ENCODE data around the gene TENT5A.
"Not testable (repeated sequence)": the region's sequence is repeated elsewhere in the genome, so short reads cannot be mapped to it uniquely, and the experiment has no call there.

TENT5A gene

DNA sequence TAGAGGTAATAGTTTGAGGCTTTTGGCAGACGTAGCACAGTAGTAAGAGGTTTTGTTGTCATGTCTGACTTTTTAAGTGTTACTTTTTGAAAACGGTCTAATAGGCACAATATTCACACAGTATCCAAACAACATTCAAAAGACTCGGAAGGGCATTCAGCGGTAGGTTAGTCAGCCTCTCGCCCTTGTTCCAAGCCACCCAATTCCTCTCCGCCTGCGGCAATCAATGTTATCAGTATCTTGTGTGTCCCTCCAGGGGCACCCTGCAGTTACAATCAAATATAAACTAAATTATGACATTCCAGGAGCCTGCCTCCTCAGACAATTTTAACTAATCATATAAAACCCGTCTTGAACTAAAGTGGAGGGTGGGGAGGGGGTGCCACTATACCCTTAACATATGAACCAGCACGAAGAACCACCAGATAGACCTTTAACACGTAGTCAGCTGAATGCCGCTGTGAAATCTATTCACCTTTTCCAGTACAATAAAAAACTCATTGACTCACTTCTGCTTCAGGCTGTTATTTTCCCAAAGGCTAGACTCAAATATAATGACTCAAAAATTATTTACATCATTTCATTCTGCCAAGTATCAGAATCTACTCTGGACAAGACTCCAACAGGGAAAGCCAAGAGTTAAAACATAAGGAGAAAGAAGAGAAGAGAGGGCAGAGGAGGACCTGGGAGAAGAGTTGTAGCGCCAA lies 1.6 kb downstream of the TENT5A start:
- DNase-seq (ENCODE audit: low read depth): no peak

DNA sequence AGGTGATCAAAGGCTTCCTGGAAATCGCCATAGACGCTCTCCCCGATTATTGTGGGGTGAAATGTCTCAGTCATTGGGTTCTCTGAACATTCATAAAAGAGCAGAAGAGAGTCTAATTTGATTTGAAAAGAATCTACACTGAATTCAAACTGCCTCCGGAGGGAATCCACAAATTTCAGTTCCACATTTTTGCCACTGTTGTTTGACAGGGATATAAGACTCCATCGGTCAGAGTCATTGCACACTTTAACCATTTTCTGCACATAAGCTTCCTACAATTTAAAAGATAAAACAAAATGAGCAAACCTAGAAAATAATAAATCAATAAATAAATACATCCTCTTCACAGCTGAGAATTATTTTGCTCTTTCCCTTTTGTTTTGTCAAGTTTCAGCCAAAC lies 2.3 kb downstream of the TENT5A start:
- DNase-seq (ENCODE audit: low read depth): no peak

DNA sequence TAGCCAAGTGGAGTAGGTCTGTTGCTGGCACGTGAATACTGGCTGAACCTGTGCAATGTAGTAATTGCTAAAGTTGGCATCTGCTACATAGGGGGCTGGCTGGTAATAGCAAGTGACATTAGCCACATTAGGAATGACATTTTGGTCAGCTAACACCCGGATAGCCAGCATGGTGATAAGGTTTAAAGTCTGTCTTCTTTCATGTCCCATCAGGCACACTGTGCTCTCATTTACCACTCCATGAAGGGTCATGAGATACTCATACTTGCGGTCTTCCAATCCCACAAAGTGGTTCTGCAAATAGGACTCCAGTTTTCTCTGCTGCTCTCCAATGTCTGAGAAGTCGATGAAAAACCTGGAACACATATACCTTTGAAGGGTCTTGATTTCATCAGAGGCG lies 2.8 kb downstream of the TENT5A start:
- DNase-seq (ENCODE audit: low read depth): no peak

DNA sequence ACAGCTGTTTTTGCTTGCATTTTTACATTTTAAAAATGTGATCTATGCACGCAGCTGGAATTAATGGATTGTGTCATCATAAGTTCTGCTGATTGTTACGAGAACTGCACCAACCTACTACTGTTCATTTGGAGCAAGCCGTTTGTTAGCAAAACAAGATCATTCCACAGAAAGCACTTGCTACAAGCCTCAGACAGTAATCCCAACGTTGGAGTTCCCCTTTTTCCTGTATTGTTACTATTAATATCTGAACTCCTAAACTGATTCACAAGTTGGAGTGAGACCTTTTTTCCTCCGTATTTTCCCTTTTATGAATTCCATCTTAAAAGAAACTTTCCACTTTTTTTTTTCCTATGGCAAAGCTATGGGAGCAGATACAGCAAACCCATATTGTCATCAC lies 3.5 kb downstream of the TENT5A start:
- DNase-seq (ENCODE audit: low read depth): no peak

DNA sequence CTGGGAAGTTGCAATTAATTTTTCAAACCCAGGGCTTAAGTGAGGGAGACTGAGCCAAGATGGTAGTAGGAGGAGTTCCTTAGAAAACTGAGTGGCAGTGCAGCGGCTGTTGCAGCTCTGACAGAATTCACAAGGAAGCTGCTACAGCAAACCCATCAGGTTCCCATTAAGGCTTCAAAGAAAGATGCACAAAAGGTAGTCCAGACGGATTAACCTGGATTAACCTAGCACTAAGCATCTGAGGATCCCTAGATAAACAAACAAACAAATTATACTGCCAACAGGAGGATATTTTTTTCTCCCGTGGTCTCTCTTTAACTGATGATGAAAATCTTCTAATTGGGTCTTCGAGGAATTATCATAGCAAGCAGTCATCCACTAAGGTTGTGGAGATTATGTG lies 5.2 kb downstream of the TENT5A start:
- DNase-seq (ENCODE audit: low read depth): no peak

DNA sequence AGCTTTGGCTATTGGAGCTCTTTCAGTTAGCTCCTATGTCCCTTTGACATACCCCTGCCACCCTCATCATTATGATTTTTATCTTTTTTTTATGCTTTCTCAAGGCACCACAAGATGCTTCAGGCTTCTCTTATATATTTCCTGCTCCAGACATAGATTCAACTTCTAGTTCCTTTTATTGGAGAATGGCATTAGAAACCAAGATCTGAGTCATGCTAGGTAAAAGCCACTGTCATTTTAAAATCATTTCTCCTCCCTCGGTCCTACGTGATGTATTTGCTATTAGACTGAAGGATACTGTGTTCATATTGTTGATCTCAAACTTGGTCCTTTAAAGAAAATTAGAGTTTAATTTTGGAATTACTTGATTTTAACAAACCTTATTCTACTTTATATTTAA lies 8.3 kb downstream of the TENT5A start:
- no peak for DNase-seq (ENCODE audit: low read depth)

DNA sequence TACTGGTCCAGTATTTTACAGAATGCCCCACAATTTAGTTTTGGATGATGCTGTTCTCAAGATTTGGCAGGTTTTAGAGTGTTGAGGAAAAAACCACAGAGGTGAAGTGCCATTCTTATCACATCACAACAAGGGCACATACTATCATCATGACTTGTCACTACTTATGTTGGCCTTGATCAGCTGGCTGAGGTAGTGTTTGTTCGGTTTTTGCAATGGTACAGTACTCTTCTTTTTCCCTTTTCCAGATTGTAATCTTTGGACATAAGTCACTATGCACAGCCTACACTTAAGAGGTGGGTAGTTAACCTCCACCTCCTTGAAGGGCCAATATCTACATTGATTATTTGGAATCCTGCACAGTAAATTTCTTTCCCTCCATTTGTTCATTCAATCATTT lies 8.8 kb downstream of the TENT5A start:
- no peak for DNase-seq (ENCODE audit: low read depth)

DNA sequence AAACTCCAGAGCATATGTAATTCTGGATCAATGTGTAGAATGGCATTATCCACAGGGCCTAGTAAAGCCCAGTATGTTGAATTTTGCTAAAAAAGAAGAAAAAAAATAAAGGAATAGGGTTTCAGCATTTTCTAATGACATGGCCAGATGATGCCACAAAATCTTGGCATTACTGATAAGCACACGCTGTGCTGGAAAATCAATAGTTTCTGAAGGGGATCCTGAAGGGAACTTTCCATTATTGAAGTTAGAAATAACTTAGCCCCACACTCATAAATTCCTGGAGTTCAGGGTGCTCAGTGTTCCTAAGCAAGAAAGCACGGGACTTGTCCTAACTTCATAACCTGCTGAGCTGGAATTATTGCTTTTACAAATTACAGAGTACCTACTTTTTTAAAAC lies 10.8 kb downstream of the TENT5A start:
- no peak for DNase-seq (ENCODE audit: low read depth)

DNA sequence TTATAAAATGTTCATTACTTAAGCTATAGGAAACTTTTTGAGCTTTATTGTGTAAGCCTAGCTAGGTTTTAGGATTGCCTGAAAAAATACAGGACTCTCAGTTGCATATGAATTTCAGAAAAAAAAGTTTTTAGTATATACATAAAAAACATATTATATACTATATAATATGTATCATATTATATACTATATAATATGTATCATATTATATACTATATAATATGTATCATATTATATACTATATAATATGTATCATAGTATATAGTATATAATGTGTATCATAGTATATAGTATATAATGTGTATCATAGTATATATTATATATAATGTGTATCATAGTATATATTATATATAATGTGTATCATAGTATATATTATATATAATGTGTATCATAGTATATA lies 11.9 kb downstream of the TENT5A start:
- not testable (repeated sequence) for DNase-seq (ENCODE audit: low read depth)

DNA sequence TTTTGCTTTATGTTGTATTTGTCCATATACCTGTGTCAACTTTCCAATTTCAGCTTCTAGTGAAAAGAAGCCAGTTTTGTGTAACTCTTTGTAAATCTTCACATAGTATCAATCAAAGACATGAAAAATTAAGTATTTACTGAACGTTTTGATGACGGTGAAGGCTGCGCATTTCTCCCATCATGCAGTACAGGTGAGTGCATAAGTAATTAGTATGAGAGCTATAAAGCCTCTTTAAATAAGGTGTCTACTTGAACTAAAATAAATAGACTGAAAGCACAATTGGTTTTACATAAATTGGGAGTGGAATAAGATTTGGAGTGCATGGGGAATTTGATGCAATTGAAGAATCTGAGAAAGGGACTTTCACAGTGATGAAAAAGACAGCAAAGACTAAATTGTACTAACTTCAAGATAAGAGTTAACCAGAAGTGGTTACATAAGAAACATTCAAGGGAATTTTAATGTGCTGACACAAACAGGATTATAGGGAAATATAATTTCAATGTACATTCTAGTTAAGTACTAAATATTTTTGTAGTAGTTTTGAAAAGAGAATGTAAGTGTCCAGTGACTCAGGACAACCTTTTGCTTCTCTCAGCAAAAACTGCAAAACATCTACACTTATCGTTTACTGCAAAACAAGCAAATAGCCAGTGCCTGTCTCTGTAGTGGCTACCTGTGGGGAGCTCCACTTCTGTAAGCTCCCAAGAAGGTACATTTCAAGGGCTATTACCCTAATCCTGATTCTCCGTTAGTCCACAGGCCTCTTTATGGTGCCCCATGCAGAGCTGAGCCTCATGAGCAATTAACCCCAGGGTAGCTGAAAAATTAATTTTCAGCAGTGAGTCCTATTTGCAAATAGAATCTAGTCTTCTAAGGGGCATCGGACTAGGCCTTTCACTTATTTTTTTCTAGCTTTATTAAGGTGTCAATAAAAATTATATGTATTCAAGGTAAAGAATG lies 13.0 kb downstream of the TENT5A start:
- DNase-seq (ENCODE audit: low read depth): no peak

DNA sequence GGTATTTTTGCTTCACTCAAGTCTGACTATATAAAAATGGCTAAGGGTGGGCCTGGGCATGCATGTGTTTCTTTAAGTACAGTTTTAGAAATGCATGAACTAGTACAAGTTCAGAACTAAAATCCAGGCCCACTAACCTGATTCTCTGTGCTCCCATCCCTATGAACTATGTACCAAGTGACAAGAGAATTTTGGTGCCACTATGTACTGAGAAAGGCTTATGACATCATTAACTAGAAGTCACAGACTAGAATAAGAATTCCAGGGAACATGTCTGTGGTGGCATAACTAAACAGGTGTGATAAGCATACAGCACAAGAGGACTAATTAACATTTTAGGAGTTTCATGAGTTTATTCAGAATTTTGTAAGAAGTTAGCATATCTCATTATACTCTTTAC lies 16.1 kb downstream of the TENT5A start:
- DNase-seq (ENCODE audit: low read depth): no peak

DNA sequence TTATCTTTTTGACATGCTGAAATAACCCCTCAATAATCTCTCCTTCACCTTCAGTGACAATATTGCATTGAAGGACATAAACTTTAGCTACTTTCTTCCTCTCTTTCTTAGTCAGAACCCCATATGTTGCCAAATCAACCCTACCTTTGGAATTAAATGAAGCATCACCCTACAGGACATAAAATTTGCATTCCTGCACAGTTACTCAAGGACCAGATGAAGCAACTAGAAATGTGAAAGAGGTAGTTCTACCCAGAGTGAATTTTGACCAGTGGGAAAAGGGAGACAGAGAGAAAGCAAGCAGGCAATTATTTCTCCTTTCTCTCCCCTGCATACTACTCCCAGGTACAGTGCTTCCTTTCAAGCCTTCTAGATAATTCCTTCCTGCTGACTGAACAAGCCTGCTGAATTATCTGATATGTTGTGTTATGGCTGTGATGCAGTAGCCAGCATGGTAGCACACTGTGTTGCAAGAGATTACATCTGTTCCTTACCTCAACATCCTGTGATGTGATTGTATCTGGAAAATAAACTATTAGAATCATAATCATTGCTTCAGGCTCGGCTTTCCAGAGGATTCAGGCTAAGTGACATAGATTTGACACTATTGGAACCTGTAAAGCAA lies 16.6 kb downstream of the TENT5A start:
- no peak for DNase-seq (ENCODE audit: low read depth)

DNA sequence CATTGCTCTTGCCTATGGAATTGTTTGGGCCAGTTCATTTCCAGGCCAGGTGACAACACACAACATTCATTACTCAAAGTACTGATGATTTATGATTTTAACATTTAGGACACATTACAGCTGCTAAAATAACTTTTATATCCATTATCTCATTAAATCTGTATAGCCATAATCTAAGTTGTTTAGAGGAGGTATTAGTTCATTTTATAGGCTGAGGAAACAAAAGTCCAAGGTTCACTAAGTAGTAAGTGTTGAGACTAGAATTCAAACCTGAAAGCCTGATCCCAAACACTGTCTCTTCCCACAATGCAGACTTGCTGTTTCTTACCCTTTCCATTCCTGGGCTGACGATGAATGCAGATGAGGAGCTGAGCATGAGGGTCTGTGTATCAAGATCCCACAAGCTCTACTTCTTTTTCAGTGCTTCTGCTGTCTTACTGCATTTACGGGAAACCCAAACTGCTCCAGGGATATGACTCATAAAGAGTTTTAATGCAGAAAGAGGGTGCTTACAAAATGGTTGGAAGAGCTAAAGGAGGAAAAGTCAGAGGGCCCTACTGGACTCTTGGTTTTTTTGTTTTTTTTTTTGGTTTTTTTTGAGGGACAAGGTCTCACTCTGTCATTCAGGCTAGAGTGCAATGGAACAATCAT lies 17.9 kb downstream of the TENT5A start:
- DNase-seq (ENCODE audit: low read depth): no peak

DNA sequence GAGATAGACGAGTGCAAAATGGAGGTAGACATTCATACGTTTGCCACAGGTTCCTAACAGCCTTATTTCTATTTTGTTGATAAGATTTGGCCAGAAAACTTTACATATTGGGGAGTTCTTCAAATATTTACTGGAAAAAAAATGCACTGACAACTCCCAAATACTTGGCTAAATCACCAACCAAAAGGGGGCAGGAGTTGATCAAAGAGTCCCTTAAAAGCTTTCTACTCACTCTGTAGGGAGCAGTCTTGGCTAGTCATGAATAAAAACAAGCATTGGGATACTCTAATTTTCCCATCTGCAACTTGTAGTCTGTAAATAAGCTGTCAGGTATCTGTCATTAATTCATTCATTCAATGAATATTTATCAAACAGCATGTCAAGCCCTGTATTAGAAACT lies 18.4 kb downstream of the TENT5A start:
- no peak for DNase-seq (ENCODE audit: low read depth)

DNA sequence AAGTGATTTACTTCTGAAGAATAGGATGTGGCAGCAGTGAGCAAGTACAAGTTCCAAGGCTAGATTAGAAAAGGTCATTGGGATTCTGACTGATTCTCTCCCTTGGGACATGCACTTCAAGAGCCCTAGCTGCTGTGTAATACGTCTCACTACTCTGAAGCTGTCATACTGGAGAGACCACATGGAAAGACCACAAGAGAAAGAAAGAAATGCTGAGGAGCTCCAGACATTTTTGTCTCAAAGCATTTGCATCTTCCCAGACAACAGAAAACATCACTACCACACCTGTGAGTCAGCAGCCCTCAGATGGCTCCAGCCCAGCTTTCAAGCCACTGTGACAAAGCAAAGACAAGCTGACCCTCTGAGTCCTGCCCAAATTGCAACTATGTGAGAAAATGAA lies 20.7 kb downstream of the TENT5A start:
- no peak for DNase-seq (ENCODE audit: low read depth)

DNA sequence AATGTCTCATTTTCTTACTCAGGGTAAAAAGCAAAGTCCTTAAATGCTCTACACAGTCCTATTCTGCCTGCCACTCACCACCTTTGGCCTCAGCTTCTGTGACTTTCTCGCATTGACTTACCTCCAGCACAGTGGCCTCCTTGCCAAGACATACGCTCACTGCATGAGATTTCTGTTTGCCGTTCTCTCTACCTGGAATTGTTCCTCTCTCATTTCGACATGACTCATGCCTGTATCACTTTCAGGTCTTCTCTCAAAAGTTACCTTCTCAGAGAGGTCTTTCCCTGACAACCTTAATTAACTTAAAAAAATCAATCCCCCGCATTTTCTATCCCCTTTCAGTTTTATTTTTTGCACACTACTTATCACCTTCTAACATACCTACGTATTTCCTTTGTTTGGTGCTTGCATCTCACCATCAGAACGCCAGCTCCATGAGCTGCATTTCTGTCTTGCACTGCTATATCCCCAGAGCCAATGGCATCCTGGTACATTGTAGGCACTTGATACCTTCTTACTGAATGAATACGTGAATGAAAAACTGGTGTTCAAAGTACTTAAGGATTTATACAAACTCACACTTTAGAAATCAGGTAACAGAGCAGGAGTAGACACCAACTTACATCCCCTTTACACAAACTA lies 24.5 kb downstream of the TENT5A start:
- DNase-seq (ENCODE audit: low read depth): no peak

DNA sequence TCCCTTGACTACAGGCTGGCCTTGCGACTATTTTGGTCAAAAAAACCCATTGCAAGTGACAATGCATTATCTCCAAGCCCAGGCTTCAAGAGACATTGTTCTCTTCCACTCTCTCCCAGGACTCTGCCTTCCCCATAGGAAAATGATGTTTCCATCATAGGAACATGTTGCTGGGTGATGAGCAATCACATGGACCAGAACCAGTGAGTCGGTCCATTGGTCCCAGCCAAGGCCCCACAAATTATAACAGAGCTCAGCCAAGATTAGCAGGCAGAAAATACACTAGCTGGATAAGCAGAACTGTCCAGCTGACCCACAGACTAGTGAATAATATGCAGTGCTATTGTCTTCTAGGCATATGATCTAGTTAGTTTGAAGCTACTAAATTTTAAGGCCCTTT lies 27.4 kb downstream of the TENT5A start:
- DNase-seq (ENCODE audit: low read depth): no peak

DNA sequence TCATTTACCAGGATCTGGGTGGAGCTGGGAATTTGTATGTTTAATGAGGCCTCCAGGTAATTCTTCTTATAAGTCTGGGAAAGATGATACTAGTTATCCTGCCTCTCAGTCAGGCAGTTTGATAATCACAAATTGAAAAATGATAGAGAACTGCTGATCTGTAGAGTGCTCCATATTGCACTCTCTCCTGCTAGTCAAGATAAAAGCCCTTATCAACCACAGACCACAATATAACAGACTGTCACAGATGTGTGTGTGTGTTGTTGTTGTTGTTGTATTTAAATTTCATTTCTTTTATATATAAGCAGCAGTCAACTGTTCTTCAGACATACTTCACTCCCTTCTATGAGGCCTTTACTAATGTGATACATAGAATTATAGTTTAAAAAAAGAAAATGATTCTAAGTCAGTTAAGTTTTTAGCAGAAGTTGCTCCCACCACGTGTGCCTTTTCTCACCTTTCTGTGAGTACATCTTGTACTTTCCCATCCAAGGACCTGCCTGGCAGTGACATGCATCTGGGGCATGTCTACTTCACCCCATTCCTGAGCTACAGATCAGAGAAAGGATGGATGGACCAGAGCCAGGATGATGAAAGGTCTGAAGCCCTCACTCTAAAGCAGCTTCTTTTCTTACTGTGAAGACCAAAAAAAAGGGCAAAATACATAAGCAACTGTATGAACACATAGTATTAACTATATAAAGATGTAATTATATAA lies 29.8 kb downstream of the TENT5A start:
- DNase-seq (ENCODE audit: low read depth): no peak

DNA sequence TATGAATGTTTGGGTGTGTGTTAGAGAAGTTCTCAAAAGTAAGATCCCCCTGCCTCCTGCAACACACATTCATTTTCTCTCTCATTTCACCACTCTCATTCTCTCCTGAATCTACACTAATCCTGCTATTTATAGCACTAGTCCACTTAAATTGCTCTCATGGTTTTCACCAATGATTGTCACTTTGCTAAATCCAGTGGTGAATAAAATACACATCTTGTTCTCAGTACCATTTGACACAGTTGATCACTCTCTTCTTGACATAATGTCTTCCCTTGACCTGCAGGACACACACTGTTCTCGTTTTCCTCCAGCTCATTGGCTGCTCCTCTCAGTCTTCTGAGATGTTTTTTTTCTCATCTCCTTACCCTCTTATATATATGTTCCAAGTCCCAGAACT lies 32.1 kb downstream of the TENT5A start:
- DNase-seq (ENCODE audit: low read depth): no peak

DNA sequence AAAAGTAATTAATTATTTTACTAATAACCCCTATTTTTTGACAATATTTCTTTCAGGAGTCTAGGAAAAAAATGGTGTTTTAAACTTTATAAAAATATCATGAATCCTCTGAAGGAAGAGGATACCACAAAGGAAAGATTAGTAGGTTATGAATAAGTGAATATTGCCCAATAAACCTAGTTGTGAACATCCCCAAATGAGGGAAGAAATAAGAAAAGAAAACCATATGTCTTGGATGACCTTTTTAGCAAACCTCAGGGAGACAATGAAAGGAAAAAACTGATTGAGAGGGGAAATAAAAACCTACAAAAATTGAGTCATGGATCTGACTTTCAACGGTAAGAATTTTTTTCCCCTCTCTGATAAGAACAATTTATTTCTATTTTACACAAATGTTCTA lies 34.4 kb downstream of the TENT5A start:
- no peak for DNase-seq (ENCODE audit: low read depth)

DNA sequence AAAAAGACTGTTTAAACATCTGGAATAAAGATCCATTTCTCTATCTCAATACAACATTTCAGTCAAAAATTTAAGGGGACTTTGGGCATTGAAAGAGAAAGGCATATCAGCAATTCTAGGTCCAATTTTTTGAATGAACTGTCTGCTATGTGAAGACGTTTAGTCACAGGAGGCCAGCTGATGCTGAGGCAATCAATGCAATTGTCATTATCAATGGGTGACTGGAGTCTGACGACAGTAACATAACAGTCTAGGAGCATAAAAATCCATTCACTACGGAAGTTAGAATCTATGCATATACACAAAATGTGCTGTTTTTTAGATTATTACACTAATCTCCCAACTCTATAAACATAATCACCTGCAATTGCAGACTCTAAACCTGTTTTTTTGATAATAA lies 37.8 kb downstream of the TENT5A start:
- DNase-seq (ENCODE audit: low read depth): no peak
